ENCODE data around the gene PPP4R1.
"Not testable (repeated sequence)": the region's sequence is repeated elsewhere in the genome, so short reads cannot be mapped to it uniquely, and the experiment has no call there.

PPP4R1 gene

GRCh38 chr18:9628984-9629383 lies 14.6 kb upstream of the PPP4R1 start:
- no peak for DNase-seq

- no peak for DNase-seq
Measured at GRCh38 chr18:9627642-9628041, 13.3 kb upstream of the PPP4R1 start.

GRCh38 chr18:9619990-9620389 lies 5.6 kb upstream of the PPP4R1 start:
- DNase-seq: no peak

GRCh38 chr18:9619545-9619944 lies 5.2 kb upstream of the PPP4R1 start:
- no peak for DNase-seq

- no peak for DNase-seq
Measured at GRCh38 chr18:9619056-9619455, 4.7 kb upstream of the PPP4R1 start.

GRCh38 chr18:9617006-9617542 lies 2.7 kb upstream of the PPP4R1 start:
- DNase-seq: no peak

GRCh38 chr18:9616049-9616448 lies 1.7 kb upstream of the PPP4R1 start:
- DNase-seq: no peak

- DNase-seq: no peak
Measured at GRCh38 chr18:9615280-9615797, 980 bp upstream of the PPP4R1 start.

- DNase-seq: peak; percentile 21
Measured at GRCh38 chr18:9613550-9614400, 584 bp downstream of the PPP4R1 start.

- DNase-seq: no peak
Measured at GRCh38 chr18:9612977-9613376, 1.4 kb downstream of the PPP4R1 start.

GRCh38 chr18:9612215-9612830 lies 2.0 kb downstream of the PPP4R1 start:
- peak; percentile 46 for DNase-seq

- DNase-seq: no peak
Measured at GRCh38 chr18:9609190-9609589, 5.2 kb downstream of the PPP4R1 start.

- no peak for DNase-seq
Measured at GRCh38 chr18:9608728-9609127, 5.6 kb downstream of the PPP4R1 start.

- DNase-seq: no peak
Measured at GRCh38 chr18:9608298-9608697, 6.1 kb downstream of the PPP4R1 start.

- DNase-seq: not testable (repeated sequence)
Measured at GRCh38 chr18:9607111-9607510, 7.2 kb downstream of the PPP4R1 start.

GRCh38 chr18:9606039-9606438 lies 8.3 kb downstream of the PPP4R1 start:
- DNase-seq: no peak

- no peak for DNase-seq
Measured at GRCh38 chr18:9604348-9604747, 10.0 kb downstream of the PPP4R1 start.

GRCh38 chr18:9599328-9599727 lies 15.0 kb downstream of the PPP4R1 start:
- DNase-seq: no peak

- no peak for DNase-seq
Measured at GRCh38 chr18:9597609-9598008, 16.8 kb downstream of the PPP4R1 start.

- DNase-seq: no peak
Measured at GRCh38 chr18:9596843-9597526, 17.4 kb downstream of the PPP4R1 start.

- no peak for DNase-seq
Measured at GRCh38 chr18:9596226-9596625, 18.1 kb downstream of the PPP4R1 start.

- no peak for DNase-seq
Measured at GRCh38 chr18:9594823-9595596, 19.3 kb downstream of the PPP4R1 start.
